Neural cell (in vitro differentiated cells): ENCODE results near the gene YLPM1. TPM values are rescaled to one million over a fixed set of nuclear protein-coding genes. Genes with fewer than 3 reads are reported as not detected.

ENCODE experiments used
- H2AFZ ChIP-seq: fragments of 200-600, 300-800 bp; sonication (generic), shearing (Covaris generic); 2 replicates; pipeline ENCODE4 v1.6.0; 2014; ENCODE audit warnings: low read depth, mild to moderate bottlenecking, antibody characterized with exemption, low read length, moderate library complexity
- H3F3A ChIP-seq: fragments of 200-600 bp; shearing (Covaris generic); 2 replicates; pipeline ENCODE4 v1.6.1; 2016; ENCODE audit warnings: mild to moderate bottlenecking, moderate library complexity, mixed read lengths, antibody characterized with exemption, low read length; ENCODE audit not compliant: insufficient read depth, poor library complexity, severe bottlenecking
- H3K27ac ChIP-seq: fragments of 200-600, 300-800 bp; sonication (generic), shearing (Covaris generic); 2 replicates; pipeline ENCODE4 v1.5.1; 2014; ENCODE audit warnings: mild to moderate bottlenecking, low read length, moderate library complexity
- H3K27me3 ChIP-seq: fragments of 300-800, 200-600 bp; sonication (generic), shearing (Covaris generic); 2 replicates; pipeline ENCODE4 v1.6.0; 2014; ENCODE audit warnings: mild to moderate bottlenecking, low read depth, low read length, moderate library complexity; ENCODE audit not compliant: insufficient read depth
- H3K36me3 ChIP-seq: fragments of 300-800, 200-600 bp; sonication (generic), shearing (Covaris generic); 2 replicates; pipeline ENCODE4 v1.5.1; 2014; ENCODE audit warnings: mild to moderate bottlenecking, antibody characterized with exemption, low read length, moderate library complexity; ENCODE audit not compliant: insufficient read depth
- H3K4me2 ChIP-seq: fragments of 300-800, 200-600 bp; sonication (generic), shearing (Covaris generic); 2 replicates; pipeline ENCODE4 v1.6.0; 2014; ENCODE audit warnings: mild to moderate bottlenecking, low read length
- H3K4me3 ChIP-seq: fragments of 300-800, 200-600 bp; sonication (generic), shearing (Covaris generic); 2 replicates; pipeline ENCODE4 v1.5.1; 2014; ENCODE audit warnings: mild to moderate bottlenecking, low read length, moderate library complexity
- H3K79me2 ChIP-seq: fragments of 200-600 bp; shearing (Covaris generic); replicated peaks from 2 replicates; pipeline ENCODE4 v1.6.0; 2014; ENCODE audit warnings: mild to moderate bottlenecking, low read length, moderate library complexity; ENCODE audit not compliant: insufficient read depth
- H3K9ac ChIP-seq: fragments of 300-800, 200-600 bp; sonication (generic), shearing (Covaris generic); 2 replicates; pipeline ENCODE4 v1.6.1; 2016; ENCODE audit warnings: mild to moderate bottlenecking, low read length, mixed read lengths
- H3K9me2 ChIP-seq: fragments of 200-600 bp; shearing (Covaris generic); 2 replicates; pipeline ENCODE4 v1.6.1; 2016; ENCODE audit warnings: mild to moderate bottlenecking, low read length, mixed read lengths; ENCODE audit not compliant: insufficient read depth
- H3K9me3 ChIP-seq: fragments of 200-600, 300-800 bp; sonication (generic), shearing (Covaris generic); 2 replicates; pipeline ENCODE4 v1.6.1; 2016; ENCODE audit warnings: mild to moderate bottlenecking, mixed run types, low read length, moderate library complexity, mixed read lengths
- H4K20me1 ChIP-seq: fragments of 200-600 bp; shearing (Covaris generic); 2 replicates; pipeline ENCODE4 v1.6.1; 2016; ENCODE audit warnings: mild to moderate bottlenecking, mixed run types; ENCODE audit not compliant: insufficient read depth
- CTCF ChIP-seq: fragments of 450-650 bp; IDR thresholded peaks from 2 replicates; pipeline ENCODE4 v1.5.1; 2014; ENCODE audit warnings: antibody characterized with exemption, mild to moderate bottlenecking, moderate library complexity; ENCODE audit not compliant: poor library complexity, severe bottlenecking
- EP300 ChIP-seq: fragments of 450-650 bp; conservative IDR thresholded peaks from 2 replicates; pipeline ENCODE4 v1.6.1; 2014; ENCODE audit warnings: antibody characterized with exemption, mild to moderate bottlenecking, moderate library complexity; ENCODE audit not compliant: poor library complexity, severe bottlenecking
- EZH2 ChIP-seq: fragments of 200-600, 300-800 bp; shearing (Covaris generic), sonication (generic); IDR thresholded peaks from 2 replicates; pipeline ENCODE4 v1.6.1; 2014; ENCODE audit warnings: antibody characterized with exemption, low read length, borderline replicate concordance, mild to moderate bottlenecking; ENCODE audit not compliant: insufficient read depth, poor library complexity, severe bottlenecking
- MXI1 ChIP-seq: fragments of 450-650 bp; conservative IDR thresholded peaks from 2 replicates; pipeline ENCODE4 v1.6.1; 2014; ENCODE audit warnings: antibody characterized with exemption, mild to moderate bottlenecking; ENCODE audit not compliant: poor library complexity, severe bottlenecking
- POLR2AphosphoS5 ChIP-seq: IDR thresholded peaks from 2 replicates; pipeline ENCODE4 v1.6.1; 2012
- RAD21 ChIP-seq: fragments of 450-650 bp; conservative IDR thresholded peaks from 2 replicates; pipeline ENCODE4 v1.6.1; 2014; ENCODE audit warnings: antibody characterized with exemption, mild to moderate bottlenecking, moderate library complexity
- REST ChIP-seq: IDR thresholded peaks from 2 replicates; pipeline ENCODE4 v1.6.1; 2012; ENCODE audit warnings: borderline replicate concordance
- SMC3 ChIP-seq: fragments of 450-650 bp; conservative IDR thresholded peaks from 2 replicates; pipeline ENCODE4 v1.6.1; 2014; ENCODE audit warnings: antibody characterized with exemption, mild to moderate bottlenecking, moderate library complexity; ENCODE audit not compliant: poor library complexity
- TAF1 ChIP-seq: IDR thresholded peaks from 2 replicates; pipeline ENCODE4 v1.6.1; 2012; ENCODE audit warnings: low read depth
- polyA plus RNA-seq: library from polyadenylated mRNA; depleted of rRNA; stranded (reverse); fragments of >200 nt; gene quantifications from 2 replicates; pipeline ENCODE4 v1.2.3, GENCODE V29; 2014

Gene YLPM1
- polyA plus RNA-seq, 1 donor from 2014 or later: 63.4 TPM

- no peaks in the 10 kb centered on the region for H3F3A ChIP-seq
- H4K20me1 ChIP-seq: no peaks in the 10 kb centered on the region
- H3K4me2 ChIP-seq: no peak overlapping the region
- H3K9me3 ChIP-seq: no peaks in the 10 kb centered on the region
- H3K27me3 ChIP-seq: no peaks in the 10 kb centered on the region
- H3K9ac ChIP-seq: no peak overlapping the region
- no peaks in the 10 kb centered on the region for H3K36me3 ChIP-seq
- no peaks in the 10 kb centered on the region for H3K79me2 ChIP-seq
- TF ChIP-seq RAD21: no peak
- no peak for TF ChIP-seq POLR2AphosphoS5
- no peak for TF ChIP-seq REST
- TF ChIP-seq CTCF: no peak
- TF ChIP-seq MXI1: no peak
- no peak for TF ChIP-seq SMC3
- no peak for TF ChIP-seq EP300
- no peak for TF ChIP-seq EZH2
- TF ChIP-seq TAF1: no peak
- H3K4me3 ChIP-seq: no peak overlapping the region
- no peak overlapping the region for H3K27ac ChIP-seq
- no peaks in the 10 kb centered on the region for H3K9me2 ChIP-seq
- no peak overlapping the region for H2AFZ ChIP-seq
Observed at GRCh38 chr14:74863274-74863673, 100.2 kb downstream of the YLPM1 start.

GRCh38 chr14:74864198-74864597, 101.1 kb downstream of the YLPM1 start:
- TF ChIP-seq REST: no peak
- TF ChIP-seq CTCF: no peak
- TF ChIP-seq SMC3: no peak
- no peak for TF ChIP-seq TAF1
- TF ChIP-seq EZH2: no peak
- no peak for TF ChIP-seq RAD21
- no peak for TF ChIP-seq MXI1
- no peak for TF ChIP-seq POLR2AphosphoS5
- TF ChIP-seq EP300: no peak
- no peaks in the 10 kb centered on the region for H3F3A ChIP-seq
- H3K79me2 ChIP-seq: no peaks in the 10 kb centered on the region
- no peaks in the 10 kb centered on the region for H3K36me3 ChIP-seq
- no peak overlapping the region for H3K4me3 ChIP-seq
- H3K27me3 ChIP-seq: no peaks in the 10 kb centered on the region
- no peaks in the 10 kb centered on the region for H4K20me1 ChIP-seq
- no peak overlapping the region for H3K4me2 ChIP-seq
- no peaks in the 10 kb centered on the region for H3K9me2 ChIP-seq
- no peak overlapping the region for H3K9ac ChIP-seq
- no peak overlapping the region for H3K27ac ChIP-seq
- H2AFZ ChIP-seq: no peak overlapping the region
- no peaks in the 10 kb centered on the region for H3K9me3 ChIP-seq
